KOPT-K1 (cell line): Measurements from ENCODE around the gene USF1.
"Not testable (repeated sequence)": the region's sequence is repeated elsewhere in the genome, so short reads cannot be mapped to it uniquely, and the experiment has no call there.

Source experiments
- H3K27ac ChIP-seq: fragments of 200-600 bp; sonication (generic); 2 replicates; pipeline ENCODE4 v1.5.1; 2016; ENCODE audit warnings: antibody characterized with exemption, mild to moderate bottlenecking, low read depth, low read length; ENCODE audit not compliant: poor library complexity, severe bottlenecking
- H3K36me3 ChIP-seq: fragments of 200-600 bp; sonication (generic); 2 replicates; pipeline ENCODE4 v1.5.1; 2017; ENCODE audit warnings: antibody characterized with exemption, mild to moderate bottlenecking, low read length, moderate library complexity; ENCODE audit not compliant: insufficient read depth
- H3K9me3 ChIP-seq: fragments of 200-600 bp; sonication (generic); 2 replicates; pipeline ENCODE4 v1.5.1; 2017; ENCODE audit warnings: antibody characterized with exemption, low read length, mild to moderate bottlenecking; ENCODE audit not compliant: insufficient read depth, poor library complexity, severe bottlenecking

The USF1 gene

GRCh38 chr1:161044908-161045735 is 655 bp downstream of the USF1 start:
- peak overlapping the region; percentile 97 for H3K27ac ChIP-seq
- no peaks in the 10 kb centered on the region for H3K9me3 ChIP-seq
- peaks cover 66% of the 10 kb centered on the region for H3K36me3 ChIP-seq

- Histone ChIP-seq H3K9me3 (no peaks in the 10 kb centered on the region), H3K27ac (peak overlapping the region; percentile 97), H3K36me3 (peaks cover 66% of the 10 kb centered on the region)
Measured at GRCh38 chr1:161044535-161044907, 1.3 kb downstream of the USF1 start.

GRCh38 chr1:161039546-161039945 is 6.2 kb downstream of the USF1 start:
- peak overlapping the region; percentile 69 for H3K27ac ChIP-seq

GRCh38 chr1:161039154-161039545 is 6.6 kb downstream of the USF1 start:
- H3K27ac ChIP-seq, result peak overlapping the region; percentile 69
- H3K36me3 ChIP-seq, result peaks cover 50% of the 10 kb centered on the region
- no peaks in the 10 kb centered on the region for H3K9me3 ChIP-seq

More at GRCh38 chr1:161039546-161039945, 6.2 kb downstream of the USF1 start:
- H3K36me3 ChIP-seq, result peaks cover 50% of the 10 kb centered on the region
- no peaks in the 10 kb centered on the region for H3K9me3 ChIP-seq

GRCh38 chr1:161038523-161039153 is 7.1 kb downstream of the USF1 start, which contains the start of gene TSTD1:
Gene TSTD1 (minus strand): TSS chr1:161038964. CDS start chr1:161038889, 75 bp downstream.
- H3K36me3 ChIP-seq, result peaks cover 50% of the 10 kb centered on the region
- H3K9me3 ChIP-seq, result no peaks in the 10 kb centered on the region
- peak within 1 kb of the TSS; percentile 69 for H3K27ac ChIP-seq

GRCh38 chr1:161037661-161038522 is 7.9 kb downstream of the USF1 start:
- peak overlapping the region; percentile 69 for H3K27ac ChIP-seq
- H3K9me3 ChIP-seq, result no peaks in the 10 kb centered on the region
- peaks cover 43% of the 10 kb centered on the region for H3K36me3 ChIP-seq

- Histone ChIP-seq H3K36me3 (peaks cover 6% of the 10 kb centered on the region; the same call in 1 of the 2 replicates), H3K9me3 (no peaks in the 10 kb centered on the region), H3K27ac (no peak overlapping the region)
Measured at GRCh38 chr1:161033751-161034150, 12.0 kb downstream of the USF1 start.

GRCh38 chr1:161032409-161032808 is 13.4 kb downstream of the USF1 start:
- peaks cover 5% of the 10 kb centered on the region; the same call in 1 of the 2 replicates for H3K36me3 ChIP-seq
- no peak overlapping the region for H3K27ac ChIP-seq
- H3K9me3 ChIP-seq, result no peaks in the 10 kb centered on the region

GRCh38 chr1:161031874-161032273 is 13.9 kb downstream of the USF1 start:
- Histone ChIP-seq H3K36me3 (no peaks in the 10 kb centered on the region), H3K9me3 (no peaks in the 10 kb centered on the region), H3K27ac (no peak overlapping the region)

- H3K27ac ChIP-seq, H3K36me3 ChIP-seq, H3K9me3 ChIP-seq: not testable (repeated sequence)
Measured at GRCh38 chr1:161029466-161029865, 16.3 kb downstream of the USF1 start.

- H3K36me3 ChIP-seq, H3K27ac ChIP-seq, H3K9me3 ChIP-seq: not testable (repeated sequence)
Measured at GRCh38 chr1:161026954-161027353, 18.8 kb downstream of the USF1 start.

- H3K9me3 ChIP-seq, H3K36me3 ChIP-seq, H3K27ac ChIP-seq: not testable (repeated sequence)
Measured at GRCh38 chr1:161022432-161022831, 23.3 kb downstream of the USF1 start.

- Histone ChIP-seq H3K27ac (no peak overlapping the region), H3K36me3 (no peaks in the 10 kb centered on the region), H3K9me3 (no peaks in the 10 kb centered on the region)
Measured at GRCh38 chr1:161021970-161022353, 23.8 kb downstream of the USF1 start.

GRCh38 chr1:161021165-161021969 is 24.4 kb downstream of the USF1 start:
- Histone ChIP-seq H3K27ac (no peak overlapping the region), H3K36me3 (no peaks in the 10 kb centered on the region), H3K9me3 (no peaks in the 10 kb centered on the region)
